HG03378 (cell line): ENCODE results near the gene CD58.

Experiments used
- ATAC-seq: cut with Tn5 transposase; IDR thresholded peaks from one replicate; pipeline ENCODE4 v1.9.1; 2021; ENCODE audit warnings: mild to moderate bottlenecking, moderate library complexity; ENCODE audit not compliant: unreplicated experiment

CD58 gene

DNA sequence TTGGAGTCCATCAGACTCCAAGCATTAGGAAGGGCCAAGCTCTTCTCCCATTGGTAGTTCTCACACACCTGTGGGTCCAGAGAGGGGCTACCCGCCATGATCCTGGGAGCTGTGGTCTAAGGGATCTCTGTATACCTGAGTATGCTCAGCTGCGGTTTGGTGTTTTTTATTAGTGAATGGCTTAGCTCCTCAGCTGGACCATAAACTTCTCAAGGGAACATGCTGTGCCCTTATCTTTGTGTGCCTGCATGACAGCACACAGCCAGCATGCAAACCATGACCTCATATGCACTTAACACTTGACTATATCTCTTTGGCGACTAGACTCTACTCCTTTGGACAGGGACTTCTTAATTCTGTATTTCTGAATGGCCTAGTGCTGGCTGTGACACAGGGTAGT is 94.5 kb downstream of the CD58 start:
- no peak for ATAC-seq

DNA sequence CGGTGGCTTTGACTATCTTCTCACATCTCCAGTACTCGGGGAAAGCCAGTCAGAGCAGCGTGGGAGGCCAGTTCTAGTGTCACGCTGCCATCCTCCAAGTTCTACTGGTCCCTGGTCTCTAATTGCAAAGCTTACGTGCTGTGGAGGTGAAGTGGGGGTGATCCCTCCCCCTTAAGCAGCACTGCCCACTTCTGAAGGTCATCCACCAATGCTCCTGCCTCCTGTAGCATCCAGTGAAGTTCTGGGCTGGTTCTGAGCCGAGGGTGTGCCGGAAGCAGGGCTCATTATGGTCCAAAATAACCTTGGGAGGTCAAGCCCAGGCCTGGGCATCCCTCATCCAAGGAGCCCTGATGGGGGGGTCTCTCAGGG is 95.0 kb downstream of the CD58 start:
- no peak for ATAC-seq

DNA sequence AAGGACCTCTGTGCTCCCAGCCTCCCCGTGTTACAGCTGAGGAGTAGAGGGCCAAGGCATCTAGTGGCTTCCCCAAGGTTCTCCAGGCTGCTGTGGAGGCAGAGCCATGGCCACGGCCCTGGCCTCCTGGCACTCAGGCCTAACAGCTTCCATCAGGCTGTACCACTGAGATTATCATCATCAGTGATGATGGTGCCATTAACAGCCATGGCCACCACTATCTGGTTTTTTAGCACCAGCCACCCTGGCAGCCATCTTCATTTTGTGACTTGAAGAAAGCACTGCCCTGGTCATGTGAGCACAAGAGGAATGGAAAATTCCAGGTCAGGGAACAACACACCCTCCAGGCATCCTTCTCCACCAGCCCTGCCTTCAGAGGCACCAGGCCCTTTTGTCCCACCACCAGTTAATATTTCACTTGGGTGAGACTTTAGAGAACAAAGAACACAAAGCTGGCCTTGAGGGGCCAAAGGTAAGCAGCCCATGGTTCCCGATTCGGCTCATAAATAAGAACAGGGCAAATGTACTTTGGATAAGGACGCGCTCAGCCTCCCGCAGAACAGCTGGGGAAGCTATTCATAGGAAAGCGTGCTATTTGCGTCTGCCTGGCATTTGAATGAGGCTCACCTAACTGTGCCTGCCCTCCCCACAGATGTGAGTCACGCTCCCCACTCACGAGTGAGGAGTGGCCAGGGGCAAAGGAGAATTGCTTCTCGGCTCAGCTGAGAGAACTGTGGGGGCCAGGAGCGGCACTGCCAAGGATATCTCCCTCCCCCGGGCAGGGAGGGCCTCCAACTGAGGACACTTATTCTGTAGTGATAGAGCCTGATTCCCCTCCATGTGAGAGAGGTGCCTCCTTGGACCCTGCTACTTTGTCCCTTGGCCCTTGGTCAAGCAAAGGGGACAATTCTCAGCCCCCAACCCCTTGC is 95.6 kb downstream of the CD58 start:
- ATAC-seq, result no peak

- no peak for ATAC-seq
These were observed 98.3 kb downstream of the CD58 start for GRCh38 chr1:116472431-116472961.

GRCh38 chr1:116471241-116471640 is 99.6 kb downstream of the CD58 start:
- ATAC-seq, result no peak

DNA sequence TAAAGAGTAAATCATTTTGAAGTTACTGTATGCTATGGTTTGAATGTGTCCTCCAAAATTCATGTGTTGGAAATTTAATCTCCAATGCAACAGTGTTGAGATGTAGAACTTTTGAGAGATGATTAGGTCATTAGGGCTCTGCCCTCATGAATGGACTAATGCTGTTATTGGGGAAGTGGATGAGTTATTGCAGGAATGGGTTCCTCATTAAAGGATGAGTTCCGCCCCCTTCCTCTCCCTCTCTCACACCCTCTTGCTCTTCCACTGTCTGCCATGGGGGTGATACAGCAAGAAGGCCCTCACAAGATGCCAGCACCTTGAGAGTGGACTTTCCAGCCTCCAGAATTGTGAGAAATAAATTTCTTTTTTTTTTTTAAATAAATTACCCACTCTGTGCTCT is 100.2 kb downstream of the CD58 start:
- no peak for ATAC-seq

- no peak for ATAC-seq
These were observed 103.8 kb downstream of the CD58 start for GRCh38 chr1:116466810-116467557.

DNA sequence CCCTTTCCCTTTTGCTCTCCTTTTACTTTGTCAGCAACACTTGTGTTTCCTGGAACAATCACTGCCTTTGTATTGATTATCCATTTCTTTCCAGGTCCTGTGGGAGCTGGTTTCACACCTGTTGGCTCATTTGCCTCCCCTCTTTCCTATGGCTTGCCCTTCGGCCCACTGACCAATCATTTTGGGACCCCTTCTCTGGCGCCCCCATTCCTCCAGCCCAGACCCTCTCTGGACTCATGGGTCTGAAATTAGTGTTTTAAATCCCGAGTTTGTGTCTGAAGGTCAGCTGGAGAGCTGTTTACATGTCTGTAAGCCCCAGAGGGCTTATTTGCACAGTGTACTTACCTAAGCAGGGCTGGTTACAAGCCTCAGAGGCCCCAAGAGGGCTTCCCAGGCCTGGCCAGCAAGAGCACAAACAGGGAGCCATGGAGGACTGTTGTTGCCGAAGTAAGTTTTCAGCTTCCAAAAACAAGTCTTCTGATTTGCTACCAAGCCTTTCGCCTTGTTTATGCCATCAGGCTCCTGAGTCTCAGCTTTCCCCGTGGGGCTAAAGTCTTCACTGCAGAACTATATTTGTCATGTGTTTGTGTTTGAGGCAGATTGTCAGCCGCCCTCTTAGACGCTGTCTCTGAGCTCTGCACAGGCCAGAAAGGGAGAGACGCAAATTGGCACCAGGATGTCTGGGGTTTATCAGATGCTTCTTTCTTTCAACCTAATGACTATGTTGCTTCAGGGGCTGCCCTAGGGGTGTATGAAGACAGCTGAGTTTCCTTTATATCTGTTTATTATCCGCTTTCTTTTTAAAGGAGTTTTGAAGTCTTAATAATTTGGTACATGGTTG is 104.8 kb downstream of the CD58 start:
- no peak for ATAC-seq

GRCh38 chr1:116465477-116465844 is 105.4 kb downstream of the CD58 start:
- ATAC-seq, result no peak
